HepG2 (cell line): ENCODE measurements around the gene ARRDC1. TPM values are rescaled to one million over a fixed set of nuclear protein-coding genes. Genes with fewer than 3 reads are reported as not detected.

ENCODE experiments used
- ADNP ChIP-seq: sonication (generic); formaldehyde crosslinking; IDR thresholded peaks from 2 replicates; pipeline ENCODE4 v1.4.0; 2020; ENCODE audit warnings: missing genetic modification reagents
- EED ChIP-seq: sonication (generic); formaldehyde crosslinking; IDR thresholded peaks from 2 replicates; pipeline ENCODE4 v1.5.0; 2020; ENCODE audit warnings: mild to moderate bottlenecking, missing genetic modification reagents
- FOXC1 ChIP-seq: sonication (generic); formaldehyde crosslinking; IDR thresholded peaks from 2 replicates; pipeline ENCODE4 v1.8.0; 2022; ENCODE audit warnings: mild to moderate bottlenecking, missing genetic modification reagents, borderline replicate concordance
- GFI1 ChIP-seq: sonication (generic); formaldehyde crosslinking; IDR thresholded peaks from 2 replicates; pipeline ENCODE4 v1.5.0; 2020; ENCODE audit warnings: missing genetic modification reagents, mild to moderate bottlenecking, borderline replicate concordance
- HOXD1 ChIP-seq: sonication (generic); formaldehyde crosslinking; IDR thresholded peaks from 2 replicates; pipeline ENCODE4 v1.5.0; 2020; ENCODE audit warnings: missing genetic modification reagents
- JARID2 ChIP-seq: sonication (generic); formaldehyde crosslinking; IDR thresholded peaks from 2 replicates; pipeline ENCODE4 v1.8.1; 2023; ENCODE audit warnings: missing genetic modification reagents, inconsistent platforms; ENCODE audit not compliant: insufficient replicate concordance
- MYC ChIP-seq: sonication (generic); formaldehyde crosslinking; IDR thresholded peaks from 2 replicates; pipeline ENCODE4 v1.9.0; 2021; ENCODE audit warnings: missing genetic modification reagents, borderline replicate concordance
- NFE2L2 ChIP-seq: fragments of 150-350 bp; IDR thresholded peaks from 2 replicates; pipeline ENCODE4 v1.6.1; 2014; ENCODE audit warnings: low read length
- NFIC ChIP-seq: IDR thresholded peaks from 2 replicates; pipeline ENCODE4 v1.6.1; 2012; ENCODE audit warnings: mild to moderate bottlenecking, low read length, inconsistent platforms
- NFYC ChIP-seq: IDR thresholded peaks from 2 replicates; pipeline ENCODE4 v1.6.1; 2016; ENCODE audit warnings: missing genetic modification reagents, missing compliant biosample characterization
- POLR2A ChIP-seq, 2 experiments: IDR thresholded peaks; 2 replicates each; pipeline ENCODE4 v1.6.1; 2011; ENCODE audit warnings: low read depth in 2 of 2, low read length in 2 of 2, mild to moderate bottlenecking in 1 of 2, moderate library complexity in 1 of 2; ENCODE audit not compliant: insufficient read depth in 1 of 2
- REPIN1 ChIP-seq: sonication (generic); formaldehyde crosslinking; IDR thresholded peaks from 2 replicates; pipeline ENCODE4 v1.8.0; 2022; ENCODE audit warnings: missing genetic modification reagents, low read depth, mild to moderate bottlenecking, borderline replicate concordance
- SMAD3 ChIP-seq: sonication (generic); formaldehyde crosslinking; IDR thresholded peaks from 2 replicates; pipeline ENCODE4 v1.4.0; 2020; ENCODE audit warnings: missing genetic modification reagents
- SP5 ChIP-seq: IDR thresholded peaks from 2 replicates; pipeline ENCODE4 v1.6.1; 2016; ENCODE audit warnings: low read depth, borderline replicate concordance
- TAF1 ChIP-seq: sonication (generic); formaldehyde crosslinking; IDR thresholded peaks from 2 replicates; pipeline ENCODE4 v1.4.0; 2020; ENCODE audit warnings: missing genetic modification reagents
- TAF15 ChIP-seq: fragments of 200-400 bp; formaldehyde crosslinking; IDR thresholded peaks from one replicate; pipeline ENCODE4 v1.6.1; 2018; ENCODE audit warnings: mild to moderate bottlenecking, low read depth, low read length; ENCODE audit not compliant: poor library complexity, severe bottlenecking
- TBL1XR1 ChIP-seq: fragments of 150-350 bp; IDR thresholded peaks from 2 replicates; pipeline ENCODE4 v1.6.1; 2014; ENCODE audit warnings: borderline replicate concordance, low read length; ENCODE audit not compliant: partially characterized antibody
- TCF7 ChIP-seq: sonication (generic); IDR thresholded peaks from 2 replicates; pipeline ENCODE4 v1.6.1; 2016; ENCODE audit warnings: antibody characterized with exemption, low read depth
- ZFY ChIP-seq: sonication (generic); formaldehyde crosslinking; IDR thresholded peaks from 2 replicates; pipeline ENCODE4 v1.4.0; 2020; ENCODE audit warnings: missing genetic modification reagents
- ZNF180 ChIP-seq: sonication (generic); formaldehyde crosslinking; IDR thresholded peaks from 2 replicates; pipeline ENCODE4 v1.4.0; 2020; ENCODE audit warnings: low read depth, missing genetic modification reagents, borderline replicate concordance
- ZNF552 ChIP-seq: sonication (generic); formaldehyde crosslinking; IDR thresholded peaks from 2 replicates; pipeline ENCODE4 v1.9.0; 2022; ENCODE audit warnings: missing genetic modification reagents, mild to moderate bottlenecking, borderline replicate concordance
- ZNF570 ChIP-seq: sonication (generic); formaldehyde crosslinking; IDR thresholded peaks from 2 replicates; pipeline ENCODE4 v1.4.0; 2020; ENCODE audit warnings: mild to moderate bottlenecking, missing genetic modification reagents, borderline replicate concordance
- ZNF614 ChIP-seq: IDR thresholded peaks from 2 replicates; pipeline ENCODE4 v1.6.1; 2018; ENCODE audit warnings: missing biosample characterization, missing genetic modification reagents, inconsistent platforms, borderline replicate concordance
- ZNF672 ChIP-seq: sonication (generic); formaldehyde crosslinking; IDR thresholded peaks from 2 replicates; pipeline ENCODE4 v1.8.1; 2022; ENCODE audit warnings: missing genetic modification reagents
- ZNF703 ChIP-seq: sonication (generic); formaldehyde crosslinking; IDR thresholded peaks from 2 replicates; pipeline ENCODE4 v1.5.1; 2020; ENCODE audit warnings: missing genetic modification reagents, mild to moderate bottlenecking, moderate library complexity, borderline replicate concordance
- ZNF850 ChIP-seq: sonication (generic); formaldehyde crosslinking; conservative IDR thresholded peaks from 2 replicates; pipeline ENCODE4 v1.9.0; 2021; ENCODE audit warnings: mild to moderate bottlenecking, missing genetic modification reagents
- polyA plus RNA-seq, 8 experiments: library from polyadenylated mRNA; depleted of rRNA in 3 of 8; stranded (reverse) in 7 of 8; unstranded in 1 of 8; fragments of >200 nt; fragmentation: Illumina TruSeq in 4 of 8; extraction: Trizol in 4 of 8; gene quantifications; 2 replicates each; pipeline versions ENCODE4 v1.2.1 to v1.2.3, GENCODE V29; 2011 to 2016; ENCODE audit warnings: low read depth in 4 of 8, missing spikeins in 1 of 8, mixed read lengths in 1 of 8; ENCODE audit not compliant: insufficient read depth in 1 of 8
- total RNA-seq, 5 experiments: library from RNA; depleted of rRNA; stranded (reverse); fragments of >200 nt; fragmentation: Illumina TruSeq; extraction: Trizol; gene quantifications; 2 replicates each; pipeline ENCODE4 v1.2.3, GENCODE V29; 2016; ENCODE audit warnings: low read depth in 1 of 5
- TF ChIP-seq, protein P1 (sequence below): sonication (generic); formaldehyde crosslinking; IDR thresholded peaks from 2 replicates; pipeline ENCODE4 v1.4.0; 2020; ENCODE audit warnings: missing genetic modification reagents, borderline replicate concordance
- TF ChIP-seq, protein P2 (sequence below): sonication (generic); formaldehyde crosslinking; IDR thresholded peaks from 2 replicates; pipeline ENCODE4 v1.4.0; 2020; ENCODE audit warnings: mild to moderate bottlenecking, missing genetic modification reagents
- TF ChIP-seq, protein P3 (sequence below): sonication (generic); formaldehyde crosslinking; IDR thresholded peaks from 2 replicates; pipeline ENCODE4 v1.4.0; 2020; ENCODE audit warnings: mild to moderate bottlenecking, missing genetic modification reagents

Gene ARRDC1
- total and polyA plus RNA-seq, 2 of the 13 experiments (the other 11 are each of a cell fraction or from before 2014, with no cell fraction given): 21.7 to 44.4 TPM

DNA sequence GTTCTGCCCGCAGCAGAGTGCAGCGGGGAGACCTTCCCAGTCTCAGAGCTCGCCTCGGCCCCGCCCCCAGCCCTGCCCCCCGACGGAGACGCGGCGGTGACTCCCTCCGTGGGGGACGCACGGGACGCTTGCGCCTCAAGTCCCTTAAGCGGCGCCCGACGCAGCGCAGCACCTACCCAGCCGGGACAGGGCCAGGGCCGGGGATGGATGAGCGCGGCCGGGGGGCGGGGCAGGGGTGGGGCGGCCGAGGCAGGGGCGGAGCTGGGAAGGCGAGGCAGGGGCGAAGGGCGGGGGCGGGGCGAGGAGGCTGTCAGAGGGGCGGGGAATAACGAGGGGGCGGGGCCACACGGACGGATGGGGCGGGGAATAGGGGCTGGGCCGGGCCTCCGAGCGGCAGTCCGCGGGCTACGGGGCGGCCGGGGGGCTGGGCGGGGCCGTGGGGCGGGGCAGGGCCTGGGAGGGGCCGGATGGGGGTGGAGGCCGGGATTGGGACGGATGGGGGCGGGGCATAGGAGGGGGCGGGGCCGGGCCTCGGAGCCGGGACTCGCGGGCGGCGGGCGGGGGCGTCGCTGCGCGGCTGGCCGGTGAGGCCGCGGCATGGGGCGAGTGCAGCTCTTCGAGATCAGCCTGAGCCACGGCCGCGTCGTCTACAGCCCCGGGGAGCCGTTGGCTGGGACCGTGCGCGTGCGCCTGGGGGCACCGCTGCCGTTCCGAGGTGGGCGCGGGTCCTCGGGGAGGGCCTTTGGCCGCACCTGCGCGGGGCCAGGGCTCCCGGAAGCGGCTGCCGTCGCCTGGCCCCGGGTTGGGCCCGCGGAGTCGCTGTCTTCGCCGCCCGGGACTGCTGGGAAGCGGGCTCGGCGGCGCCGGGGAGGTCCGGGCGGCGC, at the start of gene ARRDC1 (continued):
- TF ChIP-seq, protein P1, sequence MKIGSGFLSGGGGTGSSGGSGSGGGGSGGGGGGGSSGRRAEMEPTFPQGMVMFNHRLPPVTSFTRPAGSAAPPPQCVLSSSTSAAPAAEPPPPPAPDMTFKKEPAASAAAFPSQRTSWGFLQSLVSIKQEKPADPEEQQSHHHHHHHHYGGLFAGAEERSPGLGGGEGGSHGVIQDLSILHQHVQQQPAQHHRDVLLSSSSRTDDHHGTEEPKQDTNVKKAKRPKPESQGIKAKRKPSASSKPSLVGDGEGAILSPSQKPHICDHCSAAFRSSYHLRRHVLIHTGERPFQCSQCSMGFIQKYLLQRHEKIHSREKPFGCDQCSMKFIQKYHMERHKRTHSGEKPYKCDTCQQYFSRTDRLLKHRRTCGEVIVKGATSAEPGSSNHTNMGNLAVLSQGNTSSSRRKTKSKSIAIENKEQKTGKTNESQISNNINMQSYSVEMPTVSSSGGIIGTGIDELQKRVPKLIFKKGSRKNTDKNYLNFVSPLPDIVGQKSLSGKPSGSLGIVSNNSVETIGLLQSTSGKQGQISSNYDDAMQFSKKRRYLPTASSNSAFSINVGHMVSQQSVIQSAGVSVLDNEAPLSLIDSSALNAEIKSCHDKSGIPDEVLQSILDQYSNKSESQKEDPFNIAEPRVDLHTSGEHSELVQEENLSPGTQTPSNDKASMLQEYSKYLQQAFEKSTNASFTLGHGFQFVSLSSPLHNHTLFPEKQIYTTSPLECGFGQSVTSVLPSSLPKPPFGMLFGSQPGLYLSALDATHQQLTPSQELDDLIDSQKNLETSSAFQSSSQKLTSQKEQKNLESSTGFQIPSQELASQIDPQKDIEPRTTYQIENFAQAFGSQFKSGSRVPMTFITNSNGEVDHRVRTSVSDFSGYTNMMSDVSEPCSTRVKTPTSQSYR (CRISPR knock-in tag): no peak
- TF ChIP-seq JARID2 (CRISPR knock-in tag) (no peak), TAF15 (no peak), POLR2A (IDR thresholded peaks at IDR 0.05; ENCODE audit: insufficient read depth in 1 of 2, low read depth in 2 of 2, low read length in 2 of 2) (peak in 1 of 2 experiments; percentile 71; a peak in 2 of 4 replicates), ADNP (CRISPR knock-in tag) (no peak), TAF1 (CRISPR knock-in tag) (peak; percentile 59), NFIC (no peak), NFYC (CRISPR knock-in tag) (no peak), TCF7 (no peak), REPIN1 (CRISPR knock-in tag) (no peak), EED (CRISPR knock-in tag) (no peak), FOXC1 (no peak; the same call in 1 of the 2 replicates), SMAD3 (CRISPR knock-in tag) (no peak), ZNF703 (CRISPR knock-in tag) (no peak), ZNF850 (CRISPR knock-in tag) (no peak), ZNF614 (CRISPR knock-in tag) (no peak), HOXD1 (CRISPR knock-in tag) (no peak), GFI1 (CRISPR knock-in tag) (no peak), ZNF672 (CRISPR knock-in tag) (no peak), ZFY (peak; percentile 87), ZNF570 (CRISPR knock-in tag) (no peak), ZNF180 (no peak), SP5 (CRISPR knock-in tag) (no peak), NFE2L2 (no peak), MYC (no peak), TBL1XR1 (no peak), ZNF552 (no peak)
- TF ChIP-seq, protein P2, sequence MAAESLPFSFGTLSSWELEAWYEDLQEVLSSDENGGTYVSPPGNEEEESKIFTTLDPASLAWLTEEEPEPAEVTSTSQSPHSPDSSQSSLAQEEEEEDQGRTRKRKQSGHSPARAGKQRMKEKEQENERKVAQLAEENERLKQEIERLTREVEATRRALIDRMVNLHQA (CRISPR knock-in tag): no peak
- TF ChIP-seq, protein P3, sequence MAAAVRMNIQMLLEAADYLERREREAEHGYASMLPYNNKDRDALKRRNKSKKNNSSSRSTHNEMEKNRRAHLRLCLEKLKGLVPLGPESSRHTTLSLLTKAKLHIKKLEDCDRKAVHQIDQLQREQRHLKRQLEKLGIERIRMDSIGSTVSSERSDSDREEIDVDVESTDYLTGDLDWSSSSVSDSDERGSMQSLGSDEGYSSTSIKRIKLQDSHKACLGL (CRISPR knock-in tag): peak; percentile 73; the same call in 1 of the 2 replicates
